B cell (primary cell): ENCODE measurements around the gene MAN2A1.

Experiments
- CTCF ChIP-seq: fragments of 200-600 bp; IDR thresholded peaks from one replicate; pipeline ENCODE4 v1.8.0; 2022; ENCODE audit warnings: antibody characterized with exemption, mild to moderate bottlenecking
- EZH2 ChIP-seq: IDR thresholded peaks from 2 replicates; pipeline ENCODE4 v1.6.1; 2012; ENCODE audit warnings: borderline replicate concordance, low read depth, mild to moderate bottlenecking, moderate library complexity, low read length; ENCODE audit not compliant: insufficient read depth, poor library complexity, severe bottlenecking

- TF ChIP-seq CTCF = no peak
- no peak for TF ChIP-seq EZH2
Measured at GRCh38 chr5:109907731-109908130, 218.0 kb downstream of the MAN2A1 start.
